GM12878 (cell line): ENCODE measurements around the gene MCM8. TPM values are rescaled to one million over a fixed set of nuclear protein-coding genes. Genes with fewer than 3 reads are reported as not detected.

Experiments
- ATAC-seq: fragments of 200-7000 bp; cut with Tn5 transposase; 3 replicates; pipeline ENCODE4 v1.9.1; 2020; ENCODE audit warnings: mild to moderate bottlenecking, moderate library complexity
- BruUV-seq: library from RNA; stranded (reverse); fragments of 400-500 nt; replicated peaks from 2 replicates; lab custom pipeline; 2021; lab: Mats Ljungman, UMichigan
- CTCF ChIA-PET: fragments of 300-600 bp; sonication (Branson Sonifier 250); formaldehyde crosslinking; extraction: SDS; loops from one replicate; lab custom pipeline; 2021; ENCODE audit warnings: inconsistent platforms; lab: Yijun Ruan, JAX
- POLR2A ChIA-PET: fragments of 350-600 bp; formaldehyde crosslinking; extraction: SDS; loops from one replicate; lab custom pipeline; 2021; ENCODE audit warnings: inconsistent platforms; lab: Charles Lee
- RAD21 ChIA-PET: fragments of 300-600 bp; sonication (Branson Sonifier 250); formaldehyde crosslinking; loops from one replicate; lab custom pipeline; 2023; ENCODE audit warnings: antibody characterized with exemption; ENCODE audit not compliant: unreplicated experiment; lab: Charles Lee
- SMC1A ChIA-PET: fragments of 300-600 bp; sonication (Branson Sonifier 250); formaldehyde crosslinking; loops from one replicate; lab custom pipeline; 2023; ENCODE audit not compliant: unreplicated experiment, uncharacterized antibody; lab: Charles Lee
- DNase-seq: peaks from one replicate; pipeline ENCODE4 v3.0.0-alpha.2; 2011; ENCODE audit warnings: low read depth, low spot score
- FAIRE-seq: peaks from 3 replicates; lab custom pipeline; 2011; peaks lifted over from hg19 to GRCh38; lab: Jason Lieb, UNC
- H2AFZ ChIP-seq: 2 replicates; pipeline ENCODE4 v1.6.0; 2011; ENCODE audit warnings: low read depth, low read length, control low read depth; ENCODE audit not compliant: control insufficient read depth
- H3K27ac ChIP-seq: 2 replicates; pipeline ENCODE4 v1.5.1; 2011; ENCODE audit warnings: control low read depth; ENCODE audit not compliant: control insufficient read depth, insufficient read depth
- H3K27me3 ChIP-seq, 2 experiments: replicated peaks in 1 of 2; 2 replicates each; pipeline versions ENCODE4 v1.6.0 to v1.6.1; 2011; ENCODE audit warnings: low read length in 1 of 2; ENCODE audit not compliant: control insufficient read depth in 2 of 2, insufficient read depth in 2 of 2
- H3K36me3 ChIP-seq, 2 experiments: 2 replicates each; pipeline ENCODE4 v1.5.1; 2011; ENCODE audit warnings: low read length in 1 of 2; ENCODE audit not compliant: control insufficient read depth in 2 of 2, insufficient read depth in 2 of 2
- H3K4me1 ChIP-seq: 2 replicates; pipeline ENCODE4 v1.6.1; 2011; ENCODE audit warnings: mild to moderate bottlenecking, low read length, moderate library complexity, mixed read lengths; ENCODE audit not compliant: control insufficient read depth, insufficient read depth
- H3K4me2 ChIP-seq: 2 replicates; pipeline ENCODE4 v1.6.0; 2011; ENCODE audit warnings: control low read depth; ENCODE audit not compliant: control insufficient read depth, insufficient read depth
- H3K4me3 ChIP-seq: fragments of 200-600 bp; sonication (generic); 2 replicates; pipeline ENCODE4 v1.5.1; 2016
- H3K79me2 ChIP-seq: 2 replicates; pipeline ENCODE4 v1.6.0; 2011; ENCODE audit warnings: low read length; ENCODE audit not compliant: control insufficient read depth, insufficient read depth
- H3K9ac ChIP-seq: 2 replicates; pipeline ENCODE4 v1.8.0; 2011; ENCODE audit warnings: low read length, control low read depth, mixed read lengths; ENCODE audit not compliant: control insufficient read depth, insufficient read depth
- H3K9me3 ChIP-seq: replicated peaks from 3 replicates; pipeline ENCODE4 v1.5.1; 2011; ENCODE audit warnings: mild to moderate bottlenecking, low read length; ENCODE audit not compliant: control insufficient read depth, insufficient read depth
- H4K20me1 ChIP-seq: 2 replicates; pipeline ENCODE4 v1.6.0; 2011; ENCODE audit not compliant: control insufficient read depth, insufficient read depth
- ATF7 ChIP-seq: fragments of 450-650 bp; IDR thresholded peaks from 2 replicates; pipeline ENCODE4 v1.6.1; 2016; ENCODE audit warnings: low read depth, mild to moderate bottlenecking
- BCL3 ChIP-seq: IDR thresholded peaks from 2 replicates; pipeline ENCODE4 v1.6.1; 2011; ENCODE audit warnings: borderline replicate concordance, low read depth, mild to moderate bottlenecking, moderate library complexity, low read length; ENCODE audit not compliant: insufficient read depth, poor library complexity, severe bottlenecking
- BHLHE40 ChIP-seq, 2 experiments: fragments of 450-650 bp in 1 of 2; IDR thresholded peaks; 2 replicates each; pipeline ENCODE4 v1.6.1; 2011 to 2017; ENCODE audit warnings: low read depth in 2 of 2, borderline replicate concordance in 1 of 2, improper control_type of control experiment in 1 of 2, low read length in 1 of 2, mild to moderate bottlenecking in 1 of 2
- CHD1 ChIP-seq: IDR thresholded peaks from 2 replicates; pipeline ENCODE4 v1.6.1; 2012; ENCODE audit warnings: low read depth, low read length, improper control_type of control experiment
- CHD2 ChIP-seq: IDR thresholded peaks from 2 replicates; pipeline ENCODE4 v1.6.1; 2011; ENCODE audit warnings: low read depth, low read length, improper control_type of control experiment, borderline replicate concordance
- HDAC6 ChIP-seq: fragments of 200-600 bp; sonication (generic); IDR thresholded peaks from one replicate; pipeline ENCODE4 v1.8.0; 2017; ENCODE audit warnings: antibody characterized with exemption; ENCODE audit not compliant: unreplicated experiment
- HSF1 ChIP-seq: fragments of 150-350 bp; IDR thresholded peaks from 2 replicates; pipeline ENCODE4 v1.6.1; 2014; ENCODE audit warnings: mild to moderate bottlenecking, low read depth, low read length
- IRF3 ChIP-seq: fragments of 450-650 bp; IDR thresholded peaks from 2 replicates; pipeline ENCODE4 v1.6.1; 2014; ENCODE audit warnings: mild to moderate bottlenecking
- LARP7 ChIP-seq: fragments of 450-650 bp; IDR thresholded peaks from 2 replicates; pipeline ENCODE4 v1.6.1; 2017; ENCODE audit warnings: mild to moderate bottlenecking
- MEF2A ChIP-seq: IDR thresholded peaks from 2 replicates; pipeline ENCODE4 v1.6.1; 2011; ENCODE audit warnings: low read depth, mild to moderate bottlenecking, low read length, moderate library complexity; ENCODE audit not compliant: insufficient read depth
- NR2F1 ChIP-seq: fragments of 450-650 bp; conservative IDR thresholded peaks from 2 replicates; pipeline ENCODE4 v1.6.1; 2017; ENCODE audit warnings: mild to moderate bottlenecking
- RBBP5 ChIP-seq: fragments of 200-600 bp; sonication (generic); conservative IDR thresholded peaks from 2 replicates; pipeline ENCODE4 v1.6.1; 2016
- SMAD1 ChIP-seq: fragments of 450-650 bp; IDR thresholded peaks from 2 replicates; pipeline ENCODE4 v1.6.1; 2018; ENCODE audit warnings: mild to moderate bottlenecking, low read depth; ENCODE audit not compliant: partially characterized antibody
- STAT1 ChIP-seq: fragments of 450-650 bp; conservative IDR thresholded peaks from 2 replicates; pipeline ENCODE4 v1.6.1; 2014; ENCODE audit warnings: antibody characterized with exemption, mild to moderate bottlenecking
- ZNF274 ChIP-seq: IDR thresholded peaks from one replicate; pipeline ENCODE4 v1.8.0; 2011; ENCODE audit not compliant: insufficient read length, insufficient read depth
- ZNF384 ChIP-seq: IDR thresholded peaks from 2 replicates; pipeline ENCODE4 v1.6.1; 2012; ENCODE audit warnings: low read depth, mild to moderate bottlenecking, low read length, improper control_type of control experiment, borderline replicate concordance
- ZNF622 ChIP-seq: fragments of 450-650 bp; IDR thresholded peaks from 2 replicates; pipeline ENCODE4 v1.6.1; 2017; ENCODE audit warnings: mild to moderate bottlenecking, inconsistent platforms
- WGBS: methylation state at CpG from one replicate; pipeline ENCODE4 v1.1.6; 2016; ENCODE audit warnings: low lambda C conversion rate; ENCODE audit not compliant: insufficient replicate concordance, insufficient coverage; ENCODE audit errors: missing lambda C conversion rate; 5-methylcytosine and 5-hydroxymethylcytosine counted together
- in situ Hi-C: fragments of 300-500 bp; cut with MboI; formaldehyde crosslinking; loops from 9 replicates; pipeline ENCODE4 v1.14.3; 2018; ENCODE audit warnings: mixed read lengths
- intact Hi-C: fragments of 100-400 bp; cut with micrococcal nuclease; formaldehyde crosslinking; loops from one replicate; pipeline ENCODE4 v1.14.2; 2022; ENCODE audit not compliant: unreplicated experiment
- polyA plus RNA-seq, 11 experiments: library from polyadenylated mRNA; depleted of rRNA in 4 of 11; unstranded in 6 of 11; stranded (reverse) in 5 of 11; fragments of >200 nt; fragmentation: Nextera tagmentation in 4 of 11; fragmentation: Illumina TruSeq in 1 of 11; extraction: Ambion mirVana in 4 of 11; extraction: Trizol in 1 of 11; gene quantifications; 1 replicate in 1 of 11; 2 replicates in 10 of 11; pipeline versions ENCODE4 v1.2.1 to v1.2.3, GENCODE V29; 2011 to 2016; ENCODE audit warnings: inconsistent platforms in 2 of 11, missing spikeins in 2 of 11, low read depth in 1 of 11
- total RNA-seq, 4 experiments: library from RNA; depleted of rRNA in 3 of 4; stranded (reverse); fragments of >200 nt in 3 of 4; fragmentation: Illumina TruSeq in 1 of 4; extraction: Trizol in 1 of 4; gene quantifications; 2 replicates each; pipeline versions ENCODE4 v1.2.1 to v1.2.3, GENCODE V29; 2013 to 2021

Gene MCM8
- total and polyA plus RNA-seq, 10 of the 15 experiments (the other 5 are each of a cell fraction or from before 2014, with no cell fraction given), result 3.2 to 28.2 (median 16.0) TPM

- WGBS, result 100% methylated on average over 6 of the region's 6 CpGs
- in situ Hi-C loops, result no loop called here
Measured at GRCh38 chr20:6029538-6029937, 79.1 kb downstream of the MCM8 start.

More at GRCh38 chr20:6029538-6029937, 79.1 kb downstream of the MCM8 start:
- ChIA-PET POLR2A (no interaction called here), SMC1A (interaction anchor here (1.0 kb wide), 1 partner anchor 61 kb away, joined by 3 read pairs; no protein-coding TSS in a partner anchor), RAD21 (no interaction called here), CTCF (no interaction called here)
- ATAC-seq (no peak), DNase-seq (no peak), FAIRE-seq (no peak)
- intact Hi-C loops, result no loop called here
- Histone ChIP-seq H3K27me3 (no peaks in the 10 kb centered on the region), H3K9me3 (peaks cover 6% of the 10 kb centered on the region), H3K4me1 (no peaks in the 10 kb centered on the region), H3K4me3 (no peak overlapping the region), H3K79me2 (no peaks in the 10 kb centered on the region), H3K4me2 (no peak overlapping the region), H3K27ac (no peak overlapping the region), H3K9ac (no peak overlapping the region), H4K20me1 (no peaks in the 10 kb centered on the region), H3K36me3 (peaks cover 5 to 10% of the 10 kb centered on the region in 2 experiments; a peak in 3 of 4 replicates), H2AFZ (no peak overlapping the region)
- BruUV-seq, result no TSS peak
- TF ChIP-seq NR2F1 (no peak), ZNF384 (no peak), CHD2 (no peak), ZNF274 (no peak), BHLHE40 (IDR thresholded peaks at IDR 0.05; ENCODE audit: borderline replicate concordance in 1 of 2, low read depth in 2 of 2, low read length in 1 of 2) (no peak), HDAC6 (no peak), MEF2A (no peak), IRF3 (no peak), RBBP5 (no peak), ATF7 (no peak), HSF1 (no peak), BCL3 (no peak), LARP7 (no peak), SMAD1 (no peak), CHD1 (no peak), STAT1 (no peak), ZNF622 (no peak)
